Measurements from ENCODE around the gene SRGAP2B. TPM values are rescaled to one million over a fixed set of nuclear protein-coding genes. Genes with fewer than 3 reads are reported as not detected.
"Not testable (repeated sequence)": the region's sequence is repeated elsewhere in the genome, so short reads cannot be mapped to it uniquely, and the experiment has no call there.

SRGAP2B gene
- total and polyA plus RNA-seq, 2 of the 8 experiments (the other 6 are each of a cell fraction or from before 2014, with no cell fraction given) = 4.9 to 39.5 TPM

GRCh38 chr1:145010580-145010979 is 84.5 kb downstream of the SRGAP2B start:
- H2BK120ac ChIP-seq (replicated peaks; ENCODE audit: low read depth, low read length); DNase-seq (ENCODE audit: low read depth in 1 of 2, low spot score in 2 of 2); CTCF ChIA-PET (ENCODE audit: partially characterized antibody); H3K56ac ChIP-seq (replicated peaks; ENCODE audit: insufficient read length, low read depth, low read length); H2BK12ac ChIP-seq (ENCODE audit: low read depth, low read length); H4K5ac ChIP-seq (ENCODE audit: insufficient read length, low read depth, low read length); H3K14ac ChIP-seq (ENCODE audit: insufficient read length); H3K27me3 ChIP-seq (replicated peaks in 1 of 4; ENCODE audit: control insufficient read depth in 3 of 4, extremely low read depth in 1 of 4, insufficient read depth in 3 of 4, low read length in 3 of 4); H3K4me1 ChIP-seq (replicated peaks in 1 of 4; ENCODE audit: control insufficient read depth in 3 of 4, insufficient read depth in 4 of 4, low read length in 3 of 4); H2BK5ac ChIP-seq (ENCODE audit: low read depth, low read length); H3K9ac ChIP-seq (replicated peaks in 1 of 4; ENCODE audit: extremely low read depth in 1 of 4, low read depth in 3 of 4, low read length in 3 of 4); POLR2A ChIA-PET (ENCODE audit: partially characterized antibody); H3K9me3 ChIP-seq (ENCODE audit: insufficient read depth in 2 of 2, low read depth in 1 of 2, low read length in 1 of 2); FAIRE-seq; H2BK15ac ChIP-seq (ENCODE audit: low read length); H2BK20ac ChIP-seq (ENCODE audit: low read length); H3K79me2 ChIP-seq (ENCODE audit: control insufficient read depth in 1 of 2, insufficient read depth in 2 of 2, low read length in 2 of 2); H4K91ac ChIP-seq (replicated peaks; ENCODE audit: insufficient read length, low read length); H3K4ac ChIP-seq (replicated peaks; ENCODE audit: insufficient read length, low read depth, low read length); H4K8ac ChIP-seq (ENCODE audit: extremely low read depth, insufficient read depth, low read length); H2AFZ ChIP-seq (ENCODE audit: low read length); H3K27ac ChIP-seq (ENCODE audit: low read depth, low read length); H3K23ac ChIP-seq (ENCODE audit: insufficient read length); H3K23me2 ChIP-seq (ENCODE audit: low read depth, low read length); H3K79me1 ChIP-seq (ENCODE audit: low read depth, low read length); H3K36me3 ChIP-seq (ENCODE audit: control insufficient read depth in 2 of 4, insufficient read depth in 4 of 4, low read length in 3 of 4); H4K20me1 ChIP-seq (replicated peaks in 1 of 2; ENCODE audit: control insufficient read depth in 1 of 2, insufficient read depth in 2 of 2, low read length in 2 of 2); H3K4me2 ChIP-seq (ENCODE audit: insufficient read depth in 1 of 2, low read depth in 2 of 2, low read length in 2 of 2); H3K18ac ChIP-seq (ENCODE audit: extremely low read depth, low read length); H2AK5ac ChIP-seq (ENCODE audit: low read depth, low read length); H3K4me3 ChIP-seq (ENCODE audit: extremely low read depth in 1 of 4, insufficient read depth in 2 of 4, low read depth in 3 of 4, low read length in 4 of 4): not testable (repeated sequence)
- 90% methylated on average over 2 of the region's 3 CpGs; no CpG with 5 or more reads in 1 of the 2 experiments for WGBS, 2 experiments (ENCODE audit: extremely low coverage in 1 of 2, insufficient coverage in 1 of 2, insufficient read length in 1 of 2, insufficient replicate concordance in 2 of 2, low coverage in 1 of 2, low lambda C conversion rate in 2 of 2, missing lambda C conversion rate in 1 of 2)

- H2BK5ac ChIP-seq (ENCODE audit: low read depth, low read length); H2BK120ac ChIP-seq (replicated peaks; ENCODE audit: low read depth, low read length); H3K36me3 ChIP-seq (ENCODE audit: control insufficient read depth in 2 of 4, insufficient read depth in 4 of 4, low read length in 3 of 4); H3K4me3 ChIP-seq (ENCODE audit: extremely low read depth in 1 of 4, insufficient read depth in 2 of 4, low read depth in 3 of 4, low read length in 4 of 4); FAIRE-seq; H3K4me1 ChIP-seq (replicated peaks in 1 of 4; ENCODE audit: control insufficient read depth in 3 of 4, insufficient read depth in 4 of 4, low read length in 3 of 4); H2BK15ac ChIP-seq (ENCODE audit: low read length); CTCF ChIA-PET (ENCODE audit: partially characterized antibody); H3K18ac ChIP-seq (ENCODE audit: extremely low read depth, low read length); H3K9ac ChIP-seq (replicated peaks in 1 of 4; ENCODE audit: extremely low read depth in 1 of 4, low read depth in 3 of 4, low read length in 3 of 4); H2BK20ac ChIP-seq (ENCODE audit: low read length); H4K91ac ChIP-seq (replicated peaks; ENCODE audit: insufficient read length, low read length); H3K4me2 ChIP-seq (ENCODE audit: insufficient read depth in 1 of 2, low read depth in 2 of 2, low read length in 2 of 2); H3K27me3 ChIP-seq (replicated peaks in 1 of 4; ENCODE audit: control insufficient read depth in 3 of 4, extremely low read depth in 1 of 4, insufficient read depth in 3 of 4, low read length in 3 of 4); H3K79me1 ChIP-seq (ENCODE audit: low read depth, low read length); H2AK5ac ChIP-seq (ENCODE audit: low read depth, low read length); POLR2A ChIA-PET (ENCODE audit: partially characterized antibody); H3K14ac ChIP-seq (ENCODE audit: insufficient read length); H3K23ac ChIP-seq (ENCODE audit: insufficient read length); H4K20me1 ChIP-seq (replicated peaks in 1 of 2; ENCODE audit: control insufficient read depth in 1 of 2, insufficient read depth in 2 of 2, low read length in 2 of 2); H3K9me3 ChIP-seq (ENCODE audit: insufficient read depth in 2 of 2, low read depth in 1 of 2, low read length in 1 of 2); H3K23me2 ChIP-seq (ENCODE audit: low read depth, low read length); H4K5ac ChIP-seq (ENCODE audit: insufficient read length, low read depth, low read length); H4K8ac ChIP-seq (ENCODE audit: extremely low read depth, insufficient read depth, low read length); H3K27ac ChIP-seq (ENCODE audit: low read depth, low read length); H2AFZ ChIP-seq (ENCODE audit: low read length); DNase-seq (ENCODE audit: low read depth in 1 of 2, low spot score in 2 of 2); H3K56ac ChIP-seq (replicated peaks; ENCODE audit: insufficient read length, low read depth, low read length); H2BK12ac ChIP-seq (ENCODE audit: low read depth, low read length); H3K79me2 ChIP-seq (ENCODE audit: control insufficient read depth in 1 of 2, insufficient read depth in 2 of 2, low read length in 2 of 2); H3K4ac ChIP-seq (replicated peaks; ENCODE audit: insufficient read length, low read depth, low read length): not testable (repeated sequence)
- 87% methylated on average over 2 of the region's 3 CpGs; no CpG with 5 or more reads in 1 of the 2 experiments for WGBS, 2 experiments (ENCODE audit: extremely low coverage in 1 of 2, insufficient coverage in 1 of 2, insufficient read length in 1 of 2, insufficient replicate concordance in 2 of 2, low coverage in 1 of 2, low lambda C conversion rate in 2 of 2, missing lambda C conversion rate in 1 of 2)
Observed at GRCh38 chr1:145009928-145010327, 85.2 kb downstream of the SRGAP2B start.
